ENCODE data around the gene COL16A1. TPM values are rescaled to one million over a fixed set of nuclear protein-coding genes. Genes with fewer than 3 reads are reported as not detected.

Gene COL16A1
- total RNA-seq, 3 donors from 2014 or later, result 11.2 to 62.9 (median 19.3) TPM

- H3K9me3 ChIP-seq, result no peaks in the 10 kb centered on the region
- intact Hi-C loops (cut with DNase I, micrococcal nuclease), result loop anchor here in 1 of 2 donors (5.0 kb wide), 1 partner anchor 125 kb away; no protein-coding TSS in a partner anchor
- peaks cover 13% of the 10 kb centered on the region for H3K4me1 ChIP-seq (ENCODE audit: low read depth)
- H3K4me3 ChIP-seq, result no peak overlapping the region
- no peaks in the 10 kb centered on the region for H3K36me3 ChIP-seq (ENCODE audit: low read depth)
- no peak for DNase-seq
- TF ChIP-seq CTCF (IDR thresholded peaks at IDR 0.05), result no peak
- no peak for ATAC-seq
Measured at GRCh38 chr1:31661856-31662255, 42.0 kb downstream of the COL16A1 start.

- intact Hi-C loops (cut with DNase I, micrococcal nuclease), result loop anchor here in 1 of 2 donors (5.0 kb wide), 1 partner anchor 126 kb away; no protein-coding TSS in a partner anchor
- ATAC-seq, result no peak
- peaks cover 4% of the 10 kb centered on the region for H3K4me1 ChIP-seq (ENCODE audit: low read depth)
- H3K4me3 ChIP-seq, result no peak overlapping the region
- no peaks in the 10 kb centered on the region for H3K9me3 ChIP-seq
- TF ChIP-seq CTCF (IDR thresholded peaks at IDR 0.05), result no peak
- no peak for DNase-seq
- no peaks in the 10 kb centered on the region for H3K36me3 ChIP-seq (ENCODE audit: low read depth)
Measured at GRCh38 chr1:31660871-31661455, 42.9 kb downstream of the COL16A1 start.

DNA sequence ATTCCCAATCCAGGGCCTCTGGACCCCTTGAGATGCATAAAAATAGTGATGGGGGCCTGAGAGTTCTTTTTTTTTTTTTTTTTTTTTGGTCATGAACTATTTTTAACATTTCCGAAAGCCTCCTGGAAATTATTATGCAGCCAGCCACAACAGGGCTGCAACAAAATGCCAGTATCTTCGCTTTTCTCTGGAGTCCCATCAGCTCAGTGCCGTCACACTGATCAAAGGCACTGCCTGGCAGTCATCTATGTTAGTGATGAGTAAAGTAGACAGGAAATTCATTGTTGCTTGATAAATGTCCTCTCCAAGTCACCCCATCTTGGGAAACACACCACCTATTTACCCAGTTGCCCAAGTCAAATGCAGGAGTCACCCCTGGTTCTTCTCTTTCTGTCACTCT is 43.9 kb downstream of the COL16A1 start:
- H3K4me3 ChIP-seq, result no peak overlapping the region
- DNase-seq (no peak), ATAC-seq (no peak)
- H3K36me3 ChIP-seq (ENCODE audit: low read depth), result no peaks in the 10 kb centered on the region
- intact Hi-C loops (cut with DNase I, micrococcal nuclease), result loop anchor here in 1 of 2 donors (5.0 kb wide), 1 partner anchor 127 kb away; no protein-coding TSS in a partner anchor
- TF ChIP-seq CTCF (IDR thresholded peaks at IDR 0.05), result no peak
- H3K4me1 ChIP-seq (ENCODE audit: low read depth), result no peaks in the 10 kb centered on the region
- H3K9me3 ChIP-seq, result no peaks in the 10 kb centered on the region

DNA sequence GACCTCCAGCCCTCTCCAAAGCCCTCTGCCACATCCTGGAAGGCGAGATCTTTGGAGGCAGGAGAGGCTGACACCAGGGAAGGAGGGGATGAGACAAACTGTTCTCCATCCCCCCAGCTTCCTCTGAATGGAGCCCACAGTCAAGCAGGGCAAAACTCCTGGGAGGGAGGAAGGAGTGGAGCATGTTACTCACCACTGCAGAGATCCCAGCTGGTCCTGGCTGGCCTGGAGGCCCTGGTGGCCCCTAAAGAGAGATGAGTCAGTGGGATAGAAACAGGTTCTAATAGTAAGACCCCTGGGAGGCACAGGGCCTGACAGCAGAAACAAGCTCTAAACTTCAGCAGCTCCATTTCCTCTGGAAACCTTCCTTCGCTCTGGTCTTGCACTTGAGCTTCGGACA is 45.1 kb downstream of the COL16A1 start:
- no peak for TF ChIP-seq CTCF (IDR thresholded peaks at IDR 0.05)

GRCh38 chr1:31657972-31658510 is 45.8 kb downstream of the COL16A1 start:
- no peak for TF ChIP-seq CTCF (IDR thresholded peaks at IDR 0.05)
- no peaks in the 10 kb centered on the region for H3K36me3 ChIP-seq (ENCODE audit: low read depth)
- DNase-seq (no peak), ATAC-seq (no peak)
- intact Hi-C loops (cut with DNase I, micrococcal nuclease), result no loop called here
- no peak overlapping the region for H3K4me3 ChIP-seq
- H3K9me3 ChIP-seq, result no peaks in the 10 kb centered on the region
- H3K4me1 ChIP-seq (ENCODE audit: low read depth), result no peaks in the 10 kb centered on the region

More for the DNA sequence above, 45.1 kb downstream of the COL16A1 start:
- H3K4me1 ChIP-seq (ENCODE audit: low read depth), result no peaks in the 10 kb centered on the region
- intact Hi-C loops (cut with DNase I, micrococcal nuclease), result no loop called here
- H3K9me3 ChIP-seq, result no peaks in the 10 kb centered on the region
- H3K4me3 ChIP-seq, result no peak overlapping the region
- DNase-seq (no peak), ATAC-seq (no peak)
- no peaks in the 10 kb centered on the region for H3K36me3 ChIP-seq (ENCODE audit: low read depth)
